Fibroblast of mammary gland (primary cell): ENCODE data around the gene NUBPL.

ENCODE experiments used
- DNase-seq: peaks from one replicate; pipeline ENCODE4 v3.0.0-alpha.2; 2010; ENCODE audit warnings: low read depth
- H3K4me3 ChIP-seq: 2 replicates; pipeline ENCODE4 v1.5.1; 2011; ENCODE audit warnings: low read depth, mild to moderate bottlenecking, low read length, moderate library complexity; ENCODE audit not compliant: control insufficient read depth
- TF ChIP-seq, protein P1 (sequence below): conservative IDR thresholded peaks from 2 replicates; pipeline ENCODE4 v1.5.1; 2011; ENCODE audit warnings: low read depth, low read length, inconsistent platforms; ENCODE audit not compliant: control insufficient read depth, insufficient read depth

NUBPL gene, protein sequence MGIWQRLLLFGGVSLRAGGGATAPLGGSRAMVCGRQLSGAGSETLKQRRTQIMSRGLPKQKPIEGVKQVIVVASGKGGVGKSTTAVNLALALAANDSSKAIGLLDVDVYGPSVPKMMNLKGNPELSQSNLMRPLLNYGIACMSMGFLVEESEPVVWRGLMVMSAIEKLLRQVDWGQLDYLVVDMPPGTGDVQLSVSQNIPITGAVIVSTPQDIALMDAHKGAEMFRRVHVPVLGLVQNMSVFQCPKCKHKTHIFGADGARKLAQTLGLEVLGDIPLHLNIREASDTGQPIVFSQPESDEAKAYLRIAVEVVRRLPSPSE

DNA sequence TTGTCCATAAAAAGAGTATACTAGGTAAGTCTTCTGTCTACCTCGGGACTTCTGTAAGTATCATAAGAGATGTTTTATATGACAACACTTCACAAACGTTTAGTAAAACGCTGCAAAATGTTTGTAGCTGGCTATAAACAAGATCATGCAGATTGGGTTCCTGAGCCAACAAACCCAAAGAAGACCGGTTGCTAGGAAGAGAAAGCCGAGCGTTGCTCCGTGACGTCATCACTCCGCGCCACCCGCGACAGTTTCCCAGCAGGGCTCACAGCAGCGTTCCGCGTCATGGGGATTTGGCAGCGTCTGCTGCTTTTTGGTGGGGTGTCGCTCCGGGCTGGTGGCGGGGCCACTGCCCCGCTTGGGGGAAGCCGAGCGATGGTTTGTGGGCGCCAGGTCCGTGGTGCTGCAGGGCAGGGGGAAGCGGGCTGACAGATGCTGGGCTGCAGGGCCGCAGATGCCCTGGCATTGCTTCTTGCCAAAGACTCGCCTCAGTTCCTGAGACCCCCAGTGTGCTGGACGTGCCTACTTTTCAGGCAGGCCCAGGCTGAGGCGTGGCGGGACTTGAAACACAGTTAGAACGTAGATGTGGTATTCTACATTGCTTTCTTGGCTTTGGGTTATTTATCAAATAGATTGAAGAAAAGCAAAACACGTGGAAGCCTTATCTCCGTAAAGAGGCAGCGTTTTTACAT lies at the start of gene NUBPL:
Gene NUBPL (plus strand): TSS at position 250 of the 692 bp plus-strand sequence. CDS start 36 bp downstream, at position 286.
- TF ChIP-seq, protein P1, sequence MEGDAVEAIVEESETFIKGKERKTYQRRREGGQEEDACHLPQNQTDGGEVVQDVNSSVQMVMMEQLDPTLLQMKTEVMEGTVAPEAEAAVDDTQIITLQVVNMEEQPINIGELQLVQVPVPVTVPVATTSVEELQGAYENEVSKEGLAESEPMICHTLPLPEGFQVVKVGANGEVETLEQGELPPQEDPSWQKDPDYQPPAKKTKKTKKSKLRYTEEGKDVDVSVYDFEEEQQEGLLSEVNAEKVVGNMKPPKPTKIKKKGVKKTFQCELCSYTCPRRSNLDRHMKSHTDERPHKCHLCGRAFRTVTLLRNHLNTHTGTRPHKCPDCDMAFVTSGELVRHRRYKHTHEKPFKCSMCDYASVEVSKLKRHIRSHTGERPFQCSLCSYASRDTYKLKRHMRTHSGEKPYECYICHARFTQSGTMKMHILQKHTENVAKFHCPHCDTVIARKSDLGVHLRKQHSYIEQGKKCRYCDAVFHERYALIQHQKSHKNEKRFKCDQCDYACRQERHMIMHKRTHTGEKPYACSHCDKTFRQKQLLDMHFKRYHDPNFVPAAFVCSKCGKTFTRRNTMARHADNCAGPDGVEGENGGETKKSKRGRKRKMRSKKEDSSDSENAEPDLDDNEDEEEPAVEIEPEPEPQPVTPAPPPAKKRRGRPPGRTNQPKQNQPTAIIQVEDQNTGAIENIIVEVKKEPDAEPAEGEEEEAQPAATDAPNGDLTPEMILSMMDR = no peak
- DNase-seq = peak; percentile 96
- H3K4me3 ChIP-seq = peak within 1 kb of the TSS; percentile 96

DNA sequence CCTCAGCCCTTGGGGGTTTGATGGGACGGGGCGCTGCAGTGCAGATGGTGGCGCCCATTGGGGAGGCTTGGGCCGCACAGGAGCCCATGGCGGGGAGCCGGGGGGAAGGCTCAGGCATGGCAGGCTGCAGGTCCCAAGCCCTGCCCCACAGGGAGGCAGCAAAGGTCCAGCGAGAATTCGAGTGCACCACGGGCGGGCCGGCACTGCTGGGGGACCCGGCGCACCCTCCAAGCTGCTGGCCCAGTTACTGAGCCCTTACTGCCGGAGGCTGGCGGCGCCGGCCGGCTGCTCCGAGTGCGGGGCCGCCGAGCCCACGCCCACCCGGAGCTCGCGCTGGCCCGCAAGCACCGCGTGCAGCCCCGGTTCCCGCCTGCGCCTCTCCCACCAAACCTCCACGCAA lies 34.1 kb upstream of the NUBPL start:
- TF ChIP-seq, protein P1 = no peak
- no peak for DNase-seq
- H3K4me3 ChIP-seq = no peak overlapping the region

DNA sequence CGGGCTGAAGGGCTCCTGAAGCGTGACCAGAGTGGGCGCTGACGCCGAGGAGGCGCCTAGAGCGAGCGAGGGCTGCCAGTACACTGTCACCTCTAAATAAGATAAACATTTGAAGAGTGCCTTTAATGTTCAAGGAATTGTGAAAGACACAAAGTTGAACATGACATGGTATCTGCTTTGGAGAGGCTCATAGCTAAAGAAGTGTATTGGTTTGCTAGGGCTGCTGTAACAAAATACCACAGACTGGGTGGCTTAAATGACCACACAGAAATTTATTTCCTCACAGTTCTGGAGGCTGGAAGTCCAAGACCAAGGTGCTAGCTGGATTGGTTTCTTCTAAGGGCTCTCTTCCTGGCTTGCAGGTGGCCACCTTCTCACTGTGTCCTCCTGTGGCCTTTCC lies 33.7 kb upstream of the NUBPL start:
- H3K4me3 ChIP-seq = no peak overlapping the region
- TF ChIP-seq, protein P1 = no peak
- DNase-seq = no peak

DNA sequence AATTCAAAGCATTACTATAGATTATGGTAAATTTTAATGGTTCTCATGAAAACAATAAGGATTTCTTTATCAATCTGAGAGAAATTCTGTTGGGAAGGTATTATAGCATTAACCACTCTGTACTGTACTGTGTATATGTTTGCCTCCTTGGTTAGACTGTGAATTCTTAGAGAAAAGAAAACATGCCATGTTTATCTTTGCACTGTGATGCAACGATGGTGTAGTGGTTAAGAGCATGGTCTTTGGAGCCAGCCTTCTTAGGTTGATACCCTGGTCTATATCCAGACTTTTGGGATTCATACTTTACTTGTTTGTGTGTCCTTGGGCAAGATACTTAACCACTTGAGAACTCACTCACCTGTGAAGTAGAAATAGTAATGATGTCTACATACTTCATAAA lies 32.2 kb upstream of the NUBPL start:
- TF ChIP-seq, protein P1 = no peak
- no peak for DNase-seq
- H3K4me3 ChIP-seq = no peak overlapping the region

- DNase-seq = peak; percentile 37
- TF ChIP-seq, protein P1 = no peak
- no peak overlapping the region for H3K4me3 ChIP-seq
Observed at GRCh38 chr14:31530136-31530535, 31.1 kb upstream of the NUBPL start.

GRCh38 chr14:31536201-31536960 lies 24.8 kb upstream of the NUBPL start:
- TF ChIP-seq, protein P1 = no peak
- peak; percentile 26 for DNase-seq
- H3K4me3 ChIP-seq = no peak overlapping the region
